ENCODE measurements around the gene CEP41. TPM values are rescaled to one million over a fixed set of nuclear protein-coding genes. Genes with fewer than 3 reads are reported as not detected.

The CEP41 gene, protein sequence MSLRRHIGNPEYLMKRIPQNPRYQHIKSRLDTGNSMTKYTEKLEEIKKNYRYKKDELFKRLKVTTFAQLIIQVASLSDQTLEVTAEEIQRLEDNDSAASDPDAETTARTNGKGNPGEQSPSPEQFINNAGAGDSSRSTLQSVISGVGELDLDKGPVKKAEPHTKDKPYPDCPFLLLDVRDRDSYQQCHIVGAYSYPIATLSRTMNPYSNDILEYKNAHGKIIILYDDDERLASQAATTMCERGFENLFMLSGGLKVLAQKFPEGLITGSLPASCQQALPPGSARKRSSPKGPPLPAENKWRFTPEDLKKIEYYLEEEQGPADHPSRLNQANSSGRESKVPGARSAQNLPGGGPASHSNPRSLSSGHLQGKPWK
- 7.2 and 16.8 TPM in 2 replicates for total RNA-seq

DNA sequence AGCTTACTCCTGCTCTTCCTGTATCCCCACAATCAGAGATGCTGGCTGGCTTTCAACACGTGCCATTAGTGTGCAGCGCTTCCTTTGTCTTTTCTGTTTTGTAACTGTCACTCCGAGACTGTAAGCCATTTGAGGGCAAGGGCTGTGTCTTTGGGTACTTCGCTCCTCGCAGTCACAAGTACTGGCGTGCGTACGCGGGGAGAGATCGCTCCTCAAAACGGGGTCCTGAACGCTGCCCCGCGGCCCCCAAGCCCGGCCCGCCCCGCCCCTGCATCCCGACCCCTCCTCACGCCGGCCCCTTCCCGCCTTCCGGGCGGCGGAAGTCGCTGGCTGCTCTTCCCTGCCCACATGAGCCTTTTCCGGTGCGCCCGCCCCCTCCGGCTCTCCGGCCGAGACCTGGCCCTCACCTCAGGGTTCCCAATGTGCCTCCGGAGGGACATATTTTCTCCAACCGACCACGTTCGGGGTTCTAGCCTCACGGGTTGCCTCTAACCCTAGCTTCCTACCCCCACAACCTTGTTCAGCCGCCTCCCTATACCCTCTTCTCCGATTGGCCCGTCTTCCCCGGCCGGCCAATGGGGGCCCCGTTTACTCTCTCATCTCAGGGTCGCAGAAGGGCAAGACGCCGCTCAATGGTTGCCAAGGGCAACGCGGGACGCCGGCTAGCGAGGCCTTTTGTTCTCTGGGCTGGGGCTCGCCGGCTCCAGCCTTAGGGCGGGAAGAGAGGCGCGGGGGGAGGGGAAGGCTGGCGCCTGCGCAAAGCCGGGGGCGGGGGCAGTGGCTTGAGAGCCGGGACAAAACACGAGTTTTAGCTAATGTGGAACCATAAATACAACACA lies at the start of gene CEP41:
Gene CEP41, minus strand, starts transcription at position 490 of the 839 bp plus-strand sequence. Its CDS starts 50 bp downstream, at position 440.

DNA sequence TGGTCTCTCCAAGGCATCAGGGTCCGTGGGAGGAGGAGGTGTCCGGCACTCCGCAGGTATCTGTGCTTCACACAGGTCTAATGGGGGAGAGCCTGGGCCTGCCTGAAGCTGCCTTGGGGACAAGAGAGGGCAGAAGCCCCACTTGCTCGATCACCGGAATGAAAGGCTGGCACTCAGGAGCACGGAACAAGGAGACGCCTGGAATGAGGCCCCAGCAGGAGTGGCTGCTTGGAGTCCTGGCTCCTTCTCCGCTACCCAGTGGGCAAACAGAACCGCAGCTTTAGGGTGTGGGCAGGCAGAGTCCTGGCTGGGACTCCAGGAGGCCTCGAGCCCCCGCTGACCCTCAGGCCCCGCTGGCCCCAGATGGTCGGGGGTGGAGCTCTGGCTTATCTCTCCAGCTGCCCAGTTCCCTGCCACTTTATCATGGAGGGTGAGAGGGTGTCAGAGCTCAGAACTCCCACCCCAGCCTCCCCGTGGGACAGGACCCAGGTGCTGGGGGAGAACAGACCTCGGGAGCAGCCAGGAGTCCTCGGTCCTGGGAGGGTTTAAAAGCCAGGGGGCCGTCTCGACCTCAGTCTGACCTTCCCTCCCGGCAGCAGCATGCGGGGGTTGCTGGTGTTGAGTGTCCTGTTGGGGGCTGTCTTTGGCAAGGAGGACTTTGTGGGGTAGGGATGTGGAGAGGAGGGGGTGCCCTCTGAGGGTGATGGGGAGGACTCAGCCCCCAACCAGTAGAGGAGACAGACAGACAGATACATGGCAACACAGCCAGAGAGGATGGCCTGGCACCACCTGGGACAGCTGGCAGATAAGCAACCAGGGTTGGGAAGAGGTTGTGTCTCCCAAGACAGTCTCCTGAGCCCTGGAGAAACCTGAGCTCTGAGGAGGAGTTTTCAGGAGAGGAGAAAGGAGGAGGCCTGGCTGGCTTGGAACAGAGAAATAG lies 60.6 kb downstream of the CEP41 start, which contains the start of gene CPA1:
Gene CPA1, plus strand, starts transcription at position 574 of the 940 bp plus-strand sequence. Its CDS starts 27 bp downstream, at position 601.

DNA sequence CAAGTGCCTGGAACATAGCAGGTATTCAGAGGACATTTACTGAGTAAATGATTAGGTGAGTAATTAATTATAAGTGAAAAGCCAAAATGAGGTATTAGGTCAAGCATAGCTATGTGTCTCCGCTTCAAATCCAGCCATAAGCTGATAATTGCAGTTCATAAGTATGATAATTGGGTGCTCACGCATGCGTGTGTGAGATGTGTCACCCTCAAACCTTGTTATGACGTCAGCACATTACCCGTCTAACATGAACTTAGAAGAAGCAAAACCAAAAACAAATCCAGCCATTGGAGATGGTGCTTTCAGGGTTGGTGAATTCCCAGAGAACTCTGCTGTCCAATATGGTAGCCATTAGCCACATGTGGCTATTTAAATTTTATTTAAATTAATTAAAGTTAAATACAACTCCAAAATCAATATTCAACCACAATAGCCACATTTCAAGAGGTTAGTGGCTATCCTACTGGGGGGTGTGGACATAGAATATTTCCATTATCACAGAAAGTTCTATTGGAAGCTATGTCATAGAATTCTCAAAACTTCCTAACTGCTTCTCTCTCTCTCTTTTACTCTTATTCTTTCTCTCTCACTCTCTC lies 96.4 kb downstream of the CEP41 start, which contains the start of gene CPA5:
Gene CPA5, plus strand, starts transcription at position 546 of the 596 bp plus-strand sequence. CDS start 1,670 bp downstream, outside the sequence.

Other genes starting within 250 kb of the CEP41 start
- gene TMEM209, start 235.6 kb downstream of the CEP41 start, total RNA-seq: 7.5 and 11.2 TPM in 2 replicates
- gene SSMEM1, start 233.2 kb downstream of the CEP41 start, total RNA-seq: not detected in 2 replicates
- gene CPA2, start 174.2 kb downstream of the CEP41 start, total RNA-seq: not detected in 2 replicates
- 18.0 and 49.9 TPM in 2 replicates for gene CPA4, start 147.9 kb downstream of the CEP41 start, total RNA-seq
- gene CPA5, start 96.2 kb downstream of the CEP41 start, total RNA-seq: 0.12 TPM in 1 of 2 replicates, not detected in the other
- gene CPA1, start 60.5 kb downstream of the CEP41 start, total RNA-seq: 0.70 and 0.94 TPM in 2 replicates
- 390 and 450 TPM in 2 replicates for gene MEST, start 51.1 kb upstream of the CEP41 start, total RNA-seq
- gene COPG2, start 227.7 kb upstream of the CEP41 start, total RNA-seq: 12.1 and 23.3 TPM in 2 replicates
- gene TSGA13, start 245.5 kb upstream of the CEP41 start, total RNA-seq: not detected in 2 replicates